Subcutaneous abdominal adipose tissue (tissue), 5 donors: Measurements from ENCODE around the gene TGFBR3.
"Not testable (repeated sequence)": the region's sequence is repeated elsewhere in the genome, so short reads cannot be mapped to it uniquely, and the experiment has no call there.

Experiments used
- H3K27ac ChIP-seq: one replicate; pipeline ENCODE4 v1.7.0; 2013; ENCODE audit warnings: low read depth, mild to moderate bottlenecking, inconsistent platforms, low read length, moderate library complexity
- H3K27me3 ChIP-seq, 5 donors: one replicate each; pipeline ENCODE4 v1.7.0; 2013; ENCODE audit warnings: low read length in 5 of 5, inconsistent platforms in 1 of 5; ENCODE audit not compliant: control insufficient read depth in 5 of 5, insufficient read depth in 4 of 5
- H3K36me3 ChIP-seq, 5 donors: one replicate each; pipeline ENCODE4 v1.7.0; 2013; ENCODE audit warnings: low read length in 5 of 5; ENCODE audit not compliant: control insufficient read depth in 5 of 5, insufficient read depth in 5 of 5
- H3K4me1 ChIP-seq, 5 donors: one replicate each; pipeline ENCODE4 v1.7.0; 2013; ENCODE audit warnings: low read length in 5 of 5, mild to moderate bottlenecking in 3 of 5, moderate library complexity in 1 of 5; ENCODE audit not compliant: control insufficient read depth in 5 of 5, insufficient read depth in 5 of 5
- H3K4me3 ChIP-seq, 5 donors: one replicate each; pipeline ENCODE4 v1.7.0; 2013; ENCODE audit warnings: low read length in 5 of 5, low read depth in 1 of 5
- H3K9ac ChIP-seq, 5 donors: one replicate each; pipeline ENCODE4 v1.7.0; 2013; ENCODE audit warnings: low read length in 5 of 5, mild to moderate bottlenecking in 4 of 5, moderate library complexity in 3 of 5
- H3K9me3 ChIP-seq, 5 donors: one replicate each; pipeline ENCODE4 v1.7.0; 2013; ENCODE audit warnings: low read length in 5 of 5; ENCODE audit not compliant: control insufficient read depth in 5 of 5
- donor health status: healthy.
- donor health status: healthy.
- donor health status: healthy.
- donor health status: healthy.
- donor health status: healthy.

TGFBR3 gene

DNA sequence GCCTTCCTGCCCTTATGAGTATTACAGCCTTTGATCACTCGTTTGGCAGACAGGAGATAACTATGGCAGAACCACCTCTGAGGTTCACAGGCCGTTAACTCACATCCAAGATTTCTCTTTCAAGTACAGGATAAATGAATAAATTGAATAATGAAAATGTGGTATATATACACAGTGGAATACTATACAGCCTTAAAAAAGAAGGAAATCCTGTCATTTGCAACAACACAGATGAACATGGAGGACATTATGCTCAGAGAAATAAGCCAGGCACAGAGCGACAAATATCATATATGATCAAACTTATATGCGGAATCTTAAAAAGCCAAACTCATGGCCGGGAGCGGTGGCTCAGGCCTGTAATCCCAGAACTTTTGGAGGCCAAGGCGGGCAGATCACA, 32.6 kb downstream of the TGFBR3 start:
- H3K4me1 ChIP-seq: peaks cover 0 to 26% (median 22%) of the 10 kb centered on the region in 5 donors
- no peak overlapping the region for H3K9ac ChIP-seq
- H3K9me3 ChIP-seq: no peaks in the 10 kb centered on the region
- no peaks in the 10 kb centered on the region for H3K27me3 ChIP-seq
- H3K36me3 ChIP-seq: peaks cover 0 to 16% (median 3%) of the 10 kb centered on the region in 5 donors
- H3K27ac ChIP-seq: no peak overlapping the region
- H3K4me3 ChIP-seq: no peak overlapping the region

DNA sequence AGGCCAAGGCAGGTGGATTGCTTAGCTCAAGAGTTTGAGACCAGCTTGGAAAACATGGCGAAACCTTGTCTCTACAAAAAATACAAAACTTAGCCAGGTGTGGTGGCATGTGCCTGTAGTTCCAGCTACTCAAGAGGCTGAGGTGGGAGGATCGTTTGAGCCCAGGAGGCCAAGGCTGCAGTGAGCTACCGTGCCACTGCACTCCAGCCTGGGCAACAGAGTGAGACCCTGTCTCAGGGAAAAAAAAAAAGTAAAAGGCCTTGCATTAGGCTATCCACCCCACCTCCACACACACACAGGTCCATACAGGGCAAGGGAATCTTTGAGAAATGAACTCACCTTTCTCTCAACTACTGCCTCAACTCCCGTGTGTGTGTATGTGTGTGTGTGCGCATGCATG, 33.9 kb downstream of the TGFBR3 start:
- not testable (repeated sequence) for H3K9me3 ChIP-seq, H3K27me3 ChIP-seq, H3K4me3 ChIP-seq
- peaks cover 0 to 16% (median 3%) of the 10 kb centered on the region in 5 donors for H3K36me3 ChIP-seq
- peaks cover 0 to 29% (median 22%) of the 10 kb centered on the region in 5 donors for H3K4me1 ChIP-seq
- H3K9ac ChIP-seq: peak overlapping the region in 2 of 5 donors; percentile 35 to 39
- peak overlapping the region; percentile 79 for H3K27ac ChIP-seq

DNA sequence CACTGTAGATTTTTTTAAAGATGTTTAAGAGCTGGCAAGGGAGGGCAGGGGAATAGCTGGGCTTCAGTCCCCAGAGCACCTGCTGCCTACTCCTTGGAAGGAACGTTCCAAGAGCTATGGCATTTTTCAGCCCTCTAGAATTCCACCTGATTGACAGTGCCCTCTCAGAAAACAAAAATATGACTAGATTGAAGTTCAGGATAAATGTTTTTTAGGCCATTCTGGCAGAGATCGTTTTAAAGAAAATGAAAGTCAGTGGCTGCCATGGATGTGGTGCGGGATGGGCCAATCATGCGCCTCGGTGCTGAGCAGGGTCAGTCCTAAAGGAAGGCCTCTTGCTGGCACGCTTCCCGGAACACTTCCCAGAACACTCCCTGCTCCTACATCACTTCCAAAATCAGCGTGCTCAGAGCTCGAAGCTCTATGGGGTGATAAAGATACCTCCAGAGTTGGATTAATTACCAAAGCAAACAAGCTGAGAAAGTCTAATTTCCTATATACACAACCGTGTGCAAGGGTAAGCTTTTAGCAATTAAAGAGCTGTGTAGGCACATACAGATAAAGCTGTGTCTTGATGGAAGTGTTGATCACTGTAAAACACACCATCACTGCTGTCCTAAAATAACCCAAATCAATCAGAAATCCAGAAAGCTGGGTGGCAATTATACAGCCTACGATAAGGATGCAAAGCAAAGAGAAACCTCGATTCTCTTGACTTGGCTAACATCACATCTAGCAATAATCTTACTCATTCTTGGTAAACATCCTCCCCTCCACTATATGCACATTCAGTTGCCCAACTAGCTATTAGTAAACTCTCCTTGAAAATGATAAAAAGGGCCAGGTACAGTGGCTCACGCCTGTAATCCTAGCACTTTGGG, 34.6 kb downstream of the TGFBR3 start:
- H3K27ac ChIP-seq: peak overlapping the region; percentile 79
- H3K36me3 ChIP-seq: peaks cover 0 to 13% (median 3%) of the 10 kb centered on the region in 5 donors
- H3K4me1 ChIP-seq: peaks cover under 1 to 35% (median 27%) of the 10 kb centered on the region in 5 donors
- H3K4me3 ChIP-seq: peak overlapping the region in 4 of 5 donors; percentile 41 to 61 (median 44)
- H3K9ac ChIP-seq: peak overlapping the region in 4 of 5 donors; percentile 30 to 70 (median 66)
- no peaks in the 10 kb centered on the region for H3K9me3 ChIP-seq
- no peaks in the 10 kb centered on the region for H3K27me3 ChIP-seq

DNA sequence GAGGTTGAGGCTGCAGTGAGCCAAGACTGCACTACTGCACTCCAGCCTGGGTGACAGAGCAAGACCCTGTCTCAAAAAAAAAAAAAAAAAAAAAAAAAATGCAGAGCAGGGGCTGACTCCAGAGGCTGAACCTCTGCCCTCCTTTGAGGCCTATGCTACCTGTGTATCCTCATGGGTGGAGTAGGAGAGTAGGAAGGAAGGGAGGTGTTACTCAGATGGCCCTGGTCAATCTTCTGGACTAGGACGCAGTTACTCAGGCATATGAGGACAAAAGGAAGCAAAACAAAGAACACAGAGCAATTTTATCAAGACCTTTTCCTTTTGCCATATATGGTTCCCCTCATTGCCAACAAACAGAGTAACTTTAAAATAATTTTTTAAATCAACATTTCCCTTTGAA, 35.2 kb downstream of the TGFBR3 start:
- peak overlapping the region; percentile 79 for H3K27ac ChIP-seq
- H3K9me3 ChIP-seq: no peaks in the 10 kb centered on the region
- H3K4me1 ChIP-seq: peaks cover 4 to 42% (median 33%) of the 10 kb centered on the region in 5 donors
- H3K36me3 ChIP-seq: peaks cover 0 to 10% (median 3%) of the 10 kb centered on the region in 5 donors
- H3K9ac ChIP-seq: peak overlapping the region in 4 of 5 donors; percentile 30 to 70 (median 66)
- H3K27me3 ChIP-seq: no peaks in the 10 kb centered on the region
- H3K4me3 ChIP-seq: peak overlapping the region in 3 of 5 donors; percentile 43 to 61 (median 45)

DNA sequence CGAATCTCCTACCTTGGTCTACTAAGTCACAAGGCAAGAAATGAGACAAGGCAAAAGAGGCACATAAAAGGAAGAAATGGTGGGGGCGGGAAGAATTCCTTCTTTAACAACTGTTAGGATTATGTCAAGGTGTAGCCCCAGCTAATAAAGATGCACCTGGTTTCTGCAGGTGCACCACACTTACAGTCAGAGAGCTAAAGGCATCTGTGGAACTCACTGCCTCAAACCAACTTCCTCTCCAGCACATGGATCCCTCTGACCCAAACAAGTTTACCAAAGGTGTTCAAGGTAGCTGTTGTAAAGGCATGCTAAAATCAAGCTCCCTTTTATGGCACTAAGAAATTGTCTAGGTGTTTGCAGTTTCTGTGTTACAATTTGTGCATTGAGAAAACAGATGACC, 38.1 kb downstream of the TGFBR3 start:
- Histone ChIP-seq H3K9ac (no peak overlapping the region), H3K9me3 (peaks cover 0 to 5% (median 0%) of the 10 kb centered on the region in 5 donors), H3K27me3 (no peaks in the 10 kb centered on the region), H3K27ac (no peak overlapping the region), H3K4me3 (no peak overlapping the region), H3K36me3 (peaks cover 0 to 3% (median 3%) of the 10 kb centered on the region in 5 donors), H3K4me1 (peaks cover 7 to 47% (median 38%) of the 10 kb centered on the region in 5 donors)

DNA sequence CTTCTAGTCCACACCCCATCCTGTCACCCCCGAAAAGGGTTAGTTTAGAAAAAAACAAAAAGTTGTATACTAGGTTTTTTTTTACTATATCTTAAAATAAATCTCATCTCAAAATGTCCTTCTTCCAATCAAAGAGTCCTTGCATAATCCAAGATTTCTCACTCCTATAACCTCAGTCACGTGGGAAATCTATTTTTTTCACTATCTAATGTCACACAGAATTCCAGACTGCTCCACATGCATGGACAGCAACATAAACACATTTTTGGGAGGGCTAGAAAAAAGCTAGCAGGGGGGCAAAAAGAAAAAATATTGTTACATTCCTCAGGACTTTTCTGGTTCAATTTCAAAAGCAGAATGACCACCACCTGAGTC, 39.3 kb downstream of the TGFBR3 start:
- H3K27ac ChIP-seq: peak overlapping the region; percentile 95
- peaks cover 7 to 51% (median 36%) of the 10 kb centered on the region in 5 donors for H3K4me1 ChIP-seq
- H3K4me3 ChIP-seq: no peak overlapping the region
- H3K9me3 ChIP-seq: peaks cover 0 to 5% (median 0%) of the 10 kb centered on the region in 5 donors
- H3K27me3 ChIP-seq: no peaks in the 10 kb centered on the region
- no peak overlapping the region for H3K9ac ChIP-seq
- H3K36me3 ChIP-seq: no peaks in the 10 kb centered on the region

DNA sequence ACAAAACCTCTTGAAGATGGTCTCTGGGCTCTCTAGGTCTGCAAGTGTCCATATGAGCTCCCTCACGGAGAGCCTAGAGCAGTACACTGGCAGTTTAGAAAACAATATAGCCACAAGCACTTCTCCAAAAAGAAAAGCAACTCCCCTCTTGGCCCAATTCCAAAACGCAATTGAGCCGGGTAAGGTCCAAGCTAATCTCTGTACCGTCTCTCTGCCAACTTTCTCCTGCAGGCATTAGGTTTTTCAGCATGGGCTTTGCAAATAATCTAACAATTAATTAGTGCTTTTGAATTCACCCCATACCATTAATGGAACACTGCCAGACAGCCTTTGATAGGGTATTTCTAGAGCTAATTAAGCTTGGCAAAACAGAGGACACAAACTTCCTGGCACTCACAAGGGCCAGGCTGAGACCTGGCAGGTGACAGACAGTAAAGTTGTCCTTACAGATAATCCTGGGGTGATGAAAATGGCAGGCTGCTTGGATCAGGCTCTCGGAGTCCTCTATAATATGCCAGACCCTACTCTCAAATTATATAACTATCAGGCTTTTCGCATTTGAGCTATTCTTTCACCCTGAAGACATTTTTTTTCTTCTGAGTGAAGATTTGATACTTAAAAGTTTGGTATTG, 39.8 kb downstream of the TGFBR3 start:
- Histone ChIP-seq H3K27ac (peak overlapping the region; percentile 95), H3K9ac (peak overlapping the region in 2 of 5 donors; percentile 32 to 55), H3K4me1 (peaks cover 7 to 46% (median 31%) of the 10 kb centered on the region in 5 donors), H3K9me3 (peaks cover 0 to 5% (median 0%) of the 10 kb centered on the region in 5 donors), H3K4me3 (peak overlapping the region in 1 of 5 donors; percentile 16), H3K36me3 (no peaks in the 10 kb centered on the region), H3K27me3 (no peaks in the 10 kb centered on the region)

DNA sequence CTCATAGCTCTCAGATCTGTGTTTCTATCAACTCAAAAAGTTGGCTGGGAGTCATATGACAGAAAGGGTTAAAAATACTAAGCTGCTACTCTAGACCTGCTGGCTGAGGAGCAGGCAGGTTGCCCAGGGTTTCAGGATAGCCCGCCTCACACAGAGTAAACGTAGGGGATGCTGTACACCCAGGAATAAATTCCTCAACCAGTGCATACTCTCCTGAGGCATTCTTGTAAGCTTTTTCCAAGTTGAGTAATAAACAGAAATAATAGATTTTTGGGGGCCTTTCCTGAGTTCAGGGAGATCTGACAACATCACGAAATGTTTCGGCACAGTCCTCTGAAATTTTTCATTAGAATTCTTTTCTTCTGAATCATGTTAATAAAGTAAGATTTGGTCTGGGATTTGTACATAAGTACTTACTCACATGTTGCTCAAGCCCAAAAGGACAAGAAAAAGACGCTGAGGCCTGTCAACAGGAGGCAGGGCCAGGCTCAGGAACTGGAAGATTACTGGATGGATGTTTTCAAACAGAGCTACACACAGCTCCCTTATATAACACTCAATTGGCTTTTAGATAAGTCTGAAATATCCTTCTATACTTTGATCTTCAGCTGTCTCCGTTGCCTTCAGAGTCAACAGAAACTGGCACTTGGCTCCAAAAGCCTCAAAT, 41.0 kb downstream of the TGFBR3 start:
- H3K9ac ChIP-seq: peak overlapping the region in 1 of 5 donors; percentile 55
- H3K36me3 ChIP-seq: no peaks in the 10 kb centered on the region
- peak overlapping the region; percentile 95 for H3K27ac ChIP-seq
- H3K4me3 ChIP-seq: no peak overlapping the region
- H3K9me3 ChIP-seq: peaks cover 0 to 5% (median 0%) of the 10 kb centered on the region in 5 donors
- peaks cover 7 to 35% (median 24%) of the 10 kb centered on the region in 5 donors for H3K4me1 ChIP-seq
- no peaks in the 10 kb centered on the region for H3K27me3 ChIP-seq

DNA sequence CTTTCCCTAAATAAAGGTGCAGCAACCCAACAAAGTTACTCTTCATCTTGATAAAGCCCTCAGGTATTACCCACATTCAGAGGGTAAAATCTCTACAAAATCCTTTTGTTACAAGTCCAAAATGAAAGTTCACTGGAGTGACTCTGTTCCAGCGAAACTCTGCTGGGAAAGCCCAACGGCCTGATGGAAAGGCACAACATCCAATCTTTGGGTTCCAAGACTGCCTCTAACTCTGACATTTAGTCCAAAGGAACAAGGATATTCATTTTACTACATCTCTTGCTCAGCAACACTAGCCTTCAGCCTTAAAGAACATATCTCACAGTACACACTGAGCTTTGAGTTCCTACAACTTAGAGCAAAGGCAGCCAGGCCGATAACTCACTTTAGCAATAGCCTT, 42.1 kb downstream of the TGFBR3 start:
- H3K27me3 ChIP-seq: no peaks in the 10 kb centered on the region
- H3K9me3 ChIP-seq: peaks cover 0 to 5% (median 0%) of the 10 kb centered on the region in 5 donors
- peak overlapping the region; percentile 95 for H3K27ac ChIP-seq
- H3K9ac ChIP-seq: no peak overlapping the region
- no peaks in the 10 kb centered on the region for H3K36me3 ChIP-seq
- H3K4me3 ChIP-seq: peak overlapping the region in 1 of 5 donors; percentile 1
- peaks cover 7 to 35% (median 24%) of the 10 kb centered on the region in 5 donors for H3K4me1 ChIP-seq
